GM19455 (cell line): ENCODE measurements around the gene ATP2B3.

ENCODE experiments used
- ATAC-seq: cut with Tn5 transposase; IDR thresholded peaks from one replicate; pipeline ENCODE4 v1.9.1; 2021; ENCODE audit not compliant: unreplicated experiment

Gene ATP2B3

GRCh38 chrX:153517423-153517822 lies at the start of gene ATP2B3:
TSS of gene ATP2B3 (plus strand) at chrX:153517642. CDS start at chrX:153536248, 18,606 bp downstream.
- ATAC-seq, result no peak

- ATAC-seq, result no peak
These were observed 49.3 kb upstream of the ATP2B3 start for GRCh38 chrX:153468008-153468580.

DNA sequence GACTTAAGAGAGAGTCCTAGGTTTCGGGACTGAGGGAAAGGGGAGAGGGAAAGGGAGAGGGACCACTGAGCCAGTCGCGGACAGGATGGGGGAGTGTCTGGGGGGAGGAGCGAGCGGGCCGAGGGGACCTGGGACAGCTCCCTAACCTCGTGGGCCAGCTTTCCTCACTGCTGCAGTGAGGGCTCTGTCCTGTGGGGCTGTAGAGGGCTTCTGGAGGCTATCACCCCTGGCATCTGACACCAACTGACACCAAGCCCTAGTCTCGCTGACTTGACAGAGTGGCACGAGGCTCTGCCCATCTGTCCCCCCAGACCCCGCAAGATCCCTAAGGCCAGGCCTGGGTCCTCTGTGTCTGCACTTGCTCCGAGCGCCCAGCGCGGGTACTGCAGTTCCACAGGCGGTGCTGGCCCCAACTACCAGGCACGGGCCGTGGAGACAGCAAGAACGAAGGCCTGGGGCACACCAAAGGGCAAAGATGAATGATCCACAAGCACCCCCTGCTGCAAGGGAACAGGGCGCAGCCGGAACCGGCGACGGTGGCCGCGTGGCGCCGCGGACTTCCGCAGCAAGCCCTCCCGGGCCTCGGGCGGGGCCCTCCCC lies 47.5 kb upstream of the ATP2B3 start:
- ATAC-seq, result peak; percentile 46

- peak; percentile 91 for ATAC-seq
These were observed 46.8 kb upstream of the ATP2B3 start, which contains the start of gene HAUS7 for GRCh38 chrX:153470411-153471363. TSS of gene HAUS7 (minus strand) at chrX:153470576. CDS start at chrX:153470557, 19 bp downstream.

DNA sequence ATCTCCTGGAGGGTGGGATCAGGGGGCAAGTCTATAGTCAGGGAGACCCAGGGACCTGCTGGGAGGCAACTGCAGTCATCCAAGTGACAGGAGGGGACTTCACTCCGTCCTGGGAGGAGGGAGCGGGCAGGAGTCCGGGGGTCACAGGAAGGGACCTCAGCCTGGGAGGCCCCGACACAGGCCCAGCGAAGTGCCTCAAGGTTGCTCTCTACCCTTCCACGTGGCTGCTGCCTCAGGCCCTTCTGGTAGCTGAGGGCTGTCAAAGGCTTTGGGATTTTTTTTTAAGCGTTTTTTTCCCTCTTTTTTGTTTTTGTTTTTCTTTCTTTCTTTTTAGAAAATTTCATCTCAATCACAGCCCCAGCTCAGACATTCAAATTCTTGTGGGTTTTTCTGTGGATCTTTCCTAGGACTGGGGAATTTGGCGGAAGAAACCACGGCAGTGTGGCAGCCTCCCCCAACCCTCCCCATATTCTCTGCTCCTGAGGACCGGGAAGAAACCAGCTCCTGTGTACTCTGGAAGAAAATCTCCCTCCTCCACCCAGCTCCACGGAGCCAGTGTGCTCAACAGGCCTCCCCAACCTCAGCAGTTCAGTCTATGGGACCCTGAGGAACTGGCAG lies 45.7 kb upstream of the ATP2B3 start:
- no peak for ATAC-seq

- ATAC-seq, result no peak
These were observed 44.3 kb upstream of the ATP2B3 start for GRCh38 chrX:153473126-153473525.

DNA sequence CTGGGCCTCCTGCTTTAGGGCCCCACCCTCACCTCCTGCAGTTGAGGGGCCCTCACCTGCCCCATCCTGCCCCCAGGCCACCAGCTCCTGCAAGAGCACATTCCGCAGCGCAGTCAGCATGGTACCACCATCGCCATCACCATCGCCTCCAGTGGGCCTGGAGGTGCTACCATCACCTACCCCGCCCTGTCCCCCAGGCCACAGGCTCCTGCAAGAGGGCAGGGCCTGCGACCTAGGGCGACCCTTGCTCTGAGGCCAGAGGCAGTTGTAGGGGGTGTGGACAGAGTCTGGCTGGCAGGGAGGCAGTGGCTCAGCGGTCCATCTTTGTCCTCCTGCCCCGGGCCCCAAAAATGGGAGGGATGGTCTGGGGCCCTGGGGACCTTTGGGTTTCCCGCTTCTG lies 43.2 kb upstream of the ATP2B3 start:
- no peak for ATAC-seq

GRCh38 chrX:153474718-153475117 lies 42.7 kb upstream of the ATP2B3 start:
- no peak for ATAC-seq

GRCh38 chrX:153475271-153475670 lies 42.2 kb upstream of the ATP2B3 start:
- no peak for ATAC-seq

- ATAC-seq, result no peak
These were observed 41.6 kb upstream of the ATP2B3 start for GRCh38 chrX:153475751-153476281.

- ATAC-seq, result no peak
These were observed 40.6 kb upstream of the ATP2B3 start for GRCh38 chrX:153476666-153477363.

- ATAC-seq, result no peak
These were observed 40.0 kb upstream of the ATP2B3 start for GRCh38 chrX:153477364-153477857.

DNA sequence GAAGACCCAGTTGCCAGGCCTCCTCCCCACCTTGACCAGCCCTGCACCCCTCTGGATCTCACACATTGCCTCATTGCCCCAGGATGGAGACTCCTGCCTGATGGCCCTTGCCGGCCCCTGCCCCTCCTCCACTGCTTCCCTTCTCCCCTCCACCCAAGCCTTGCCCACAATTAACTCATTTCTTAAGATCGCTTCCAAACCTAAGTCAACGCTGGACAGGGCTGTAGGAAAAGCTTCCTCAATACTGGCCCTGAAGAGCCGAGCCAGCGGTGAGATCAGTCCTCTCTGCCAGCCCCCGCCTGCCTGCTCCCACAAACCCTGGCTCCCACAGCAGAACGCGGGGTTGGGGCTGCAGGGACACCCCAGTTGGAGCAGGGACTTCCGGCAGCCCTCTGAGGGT lies 39.5 kb upstream of the ATP2B3 start:
- ATAC-seq, result no peak

DNA sequence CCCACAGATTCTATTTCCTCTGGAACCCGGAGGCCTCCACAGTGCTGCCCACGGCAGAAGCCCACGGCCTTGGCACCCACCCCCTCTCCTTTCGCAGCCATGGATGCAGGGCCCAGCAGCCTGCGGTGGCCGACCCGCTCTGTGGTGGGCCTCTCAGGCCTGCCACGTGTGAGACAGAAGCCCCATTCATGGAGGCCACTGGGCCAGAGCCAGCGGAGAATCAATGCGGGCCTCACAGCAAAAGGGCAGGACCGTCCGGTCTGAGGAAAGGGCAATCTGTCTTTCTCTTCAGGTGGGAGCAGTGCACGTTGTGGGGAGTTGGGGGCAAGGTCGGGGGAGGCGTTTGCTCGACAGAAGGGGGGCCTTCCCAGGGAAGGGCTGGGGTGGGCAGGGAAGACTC lies 38.7 kb upstream of the ATP2B3 start:
- ATAC-seq, result no peak

DNA sequence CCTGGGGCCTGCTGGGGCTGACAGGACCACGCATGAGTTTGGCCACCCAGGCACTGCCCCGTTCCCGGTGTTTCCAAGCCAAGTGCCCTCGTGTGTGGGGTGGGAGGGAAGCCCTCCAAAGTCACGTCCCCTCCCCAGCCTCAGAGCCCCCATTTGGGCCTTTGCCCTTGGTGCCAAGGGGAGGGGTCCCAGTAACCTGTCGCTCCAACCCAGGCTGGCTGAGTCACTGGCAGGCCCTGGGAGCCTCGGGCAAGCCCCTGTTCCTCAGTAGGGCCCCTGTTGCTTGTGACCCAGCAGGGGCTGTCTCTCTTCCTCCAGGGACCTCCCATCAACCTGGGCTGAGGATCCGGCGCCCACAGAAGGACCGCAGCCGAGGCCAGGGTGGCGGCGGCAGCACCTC lies 36.4 kb upstream of the ATP2B3 start:
- ATAC-seq, result no peak

DNA sequence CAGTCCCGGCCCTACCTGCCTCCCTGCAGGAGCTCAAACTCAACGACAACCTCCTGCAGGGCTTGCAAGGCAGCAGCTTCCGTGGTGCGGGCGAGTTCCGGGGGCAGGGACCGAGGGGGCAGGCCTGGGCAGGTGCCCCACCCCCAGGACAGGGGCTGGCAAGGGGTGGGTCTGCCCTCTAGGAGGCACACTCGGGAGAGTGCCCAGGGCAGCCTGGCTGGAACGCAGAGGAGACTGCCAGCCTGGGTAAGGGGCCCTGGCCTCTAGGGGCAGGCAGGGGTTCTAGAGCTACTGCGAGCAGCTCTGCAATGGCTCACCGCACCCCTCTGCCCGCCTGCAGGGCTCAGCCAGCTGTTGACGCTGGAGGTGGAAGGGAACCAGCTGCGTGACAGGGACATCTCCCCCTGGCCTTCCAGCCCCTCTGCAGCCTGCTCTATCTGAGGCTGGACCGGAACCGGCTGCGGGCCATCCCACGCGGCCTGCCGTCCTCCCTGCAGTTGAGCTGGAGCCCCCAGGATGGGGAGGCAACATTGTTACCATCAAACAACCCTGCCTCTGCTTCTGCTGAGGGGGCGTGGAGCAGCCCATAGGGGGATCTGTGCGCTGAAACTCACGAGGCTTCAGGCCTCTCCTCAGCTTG lies 34.9 kb upstream of the ATP2B3 start:
- no peak for ATAC-seq

DNA sequence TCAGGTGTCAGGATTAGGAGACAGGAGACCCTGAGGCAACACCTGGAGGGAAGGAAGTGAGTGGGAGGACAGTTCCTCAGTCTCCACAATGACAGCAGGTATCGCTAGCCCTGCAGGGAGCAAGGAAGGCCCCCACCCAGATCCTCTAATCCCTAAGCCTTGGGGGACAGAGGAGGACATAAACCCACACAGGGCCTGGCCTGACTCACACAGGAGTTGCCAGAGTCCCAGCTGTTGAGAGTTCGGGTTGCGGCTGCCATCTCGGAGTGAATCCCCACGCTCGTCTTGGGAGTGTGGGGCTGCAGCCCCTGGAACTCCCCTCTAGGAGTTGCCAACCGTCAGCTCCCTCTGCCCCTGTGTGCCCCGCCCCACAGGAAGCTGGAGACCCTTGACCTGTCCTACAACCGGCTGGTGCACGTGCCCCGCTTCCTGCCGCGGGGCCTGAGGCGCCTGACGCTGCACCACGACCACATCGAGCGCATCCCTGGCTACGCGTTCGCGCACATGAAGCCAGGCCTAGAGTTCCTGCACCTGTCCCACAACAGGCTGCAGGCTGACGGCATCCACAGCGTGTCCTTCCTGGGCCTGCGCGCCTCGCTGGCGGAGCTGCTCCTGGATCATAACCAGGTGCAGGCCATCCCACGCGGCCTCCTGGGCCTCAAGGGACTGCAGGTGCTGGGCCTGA lies 31.9 kb upstream of the ATP2B3 start:
- no peak for ATAC-seq

DNA sequence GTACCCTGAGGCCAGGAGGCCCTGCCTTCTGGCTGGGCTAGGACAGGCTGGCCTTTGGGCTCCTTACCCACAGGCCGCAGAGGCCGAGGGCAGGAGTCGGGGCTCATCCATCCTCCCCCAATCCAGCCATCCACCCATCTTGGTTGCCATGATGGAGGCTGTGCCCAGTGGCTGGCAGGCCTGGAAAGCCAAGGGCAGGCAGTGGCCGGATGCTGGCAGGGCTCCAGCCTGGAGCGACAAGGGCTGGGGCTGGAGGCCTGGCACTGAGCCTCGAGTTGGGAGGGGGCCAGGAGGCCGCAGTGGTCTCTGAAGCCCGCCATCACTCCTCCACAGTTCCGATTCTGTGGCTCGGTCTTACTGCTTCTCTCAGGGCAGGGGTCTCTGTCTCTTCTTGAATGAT lies 31.3 kb upstream of the ATP2B3 start:
- no peak for ATAC-seq

DNA sequence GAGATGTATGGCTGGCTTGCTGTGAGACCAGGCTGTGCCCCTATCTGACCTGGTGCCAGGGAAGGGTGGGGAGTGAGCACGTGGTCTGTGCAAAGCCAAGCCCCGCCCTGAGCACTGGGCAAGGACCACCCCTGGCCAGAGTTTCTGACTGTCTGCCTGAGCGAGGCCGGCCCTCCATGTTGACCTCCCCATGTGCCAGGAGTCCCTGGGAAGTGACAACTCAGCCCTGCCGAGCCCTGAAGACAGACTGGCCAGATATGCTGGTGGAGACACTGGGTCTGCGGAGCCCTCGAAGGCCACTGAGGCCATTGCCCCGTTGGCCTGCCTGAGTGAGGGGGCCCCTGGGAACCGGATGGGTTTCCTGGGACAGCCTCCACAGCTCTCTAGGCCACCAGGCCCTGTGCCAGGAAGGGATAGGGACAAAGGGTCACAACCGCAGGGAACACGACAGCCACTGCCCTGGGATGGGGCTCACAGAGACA lies 29.8 kb upstream of the ATP2B3 start:
- no peak for ATAC-seq
